Effector CD8-positive, alpha-beta T cell (primary cell): ENCODE data around the gene S100A11.

ENCODE experiments used
- DNase-seq: peaks from one replicate; lab custom pipeline; 2025; lab: John Stamatoyannopoulos, UW

S100A11 gene

DNA sequence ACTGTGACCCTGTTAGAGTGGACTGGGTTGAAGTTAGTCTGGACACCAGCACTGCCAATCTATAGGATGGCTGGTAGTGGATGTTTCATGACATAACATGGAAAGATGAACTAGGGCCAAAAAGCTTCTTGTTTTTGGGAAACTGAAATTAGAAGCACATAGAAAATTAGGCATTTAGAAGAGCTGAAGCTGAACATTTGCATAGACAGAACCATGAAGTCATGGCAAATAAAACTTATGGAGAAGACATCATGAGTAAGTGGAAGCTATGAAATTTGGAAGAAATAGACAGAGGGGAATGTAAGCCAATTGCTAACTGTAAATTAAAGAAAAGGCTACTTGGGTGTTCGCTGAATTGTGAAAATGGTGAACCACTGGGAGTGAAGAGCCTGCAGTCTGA lies 2.7 kb upstream of the S100A11 start:
- DNase-seq, result no peak

DNA sequence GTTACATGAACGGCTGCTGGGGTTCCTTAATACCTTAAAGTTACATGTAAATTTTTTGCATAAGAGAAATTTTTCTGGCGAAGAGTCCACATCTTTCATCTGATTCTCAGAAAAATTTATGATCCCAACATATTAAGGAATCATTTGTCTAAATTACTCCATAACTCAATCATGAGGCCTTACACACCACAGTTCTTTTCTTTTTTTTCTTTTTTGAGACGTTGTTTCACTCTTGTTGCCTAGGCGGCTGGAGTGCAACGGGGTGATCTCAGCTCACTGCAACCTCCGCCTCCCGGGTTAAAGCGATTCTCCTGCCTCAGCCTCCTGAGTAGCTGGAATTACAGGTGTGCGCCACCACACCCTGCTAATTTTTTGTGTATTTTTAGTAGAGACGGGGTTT lies 2.1 kb upstream of the S100A11 start:
- DNase-seq, result no peak

DNA sequence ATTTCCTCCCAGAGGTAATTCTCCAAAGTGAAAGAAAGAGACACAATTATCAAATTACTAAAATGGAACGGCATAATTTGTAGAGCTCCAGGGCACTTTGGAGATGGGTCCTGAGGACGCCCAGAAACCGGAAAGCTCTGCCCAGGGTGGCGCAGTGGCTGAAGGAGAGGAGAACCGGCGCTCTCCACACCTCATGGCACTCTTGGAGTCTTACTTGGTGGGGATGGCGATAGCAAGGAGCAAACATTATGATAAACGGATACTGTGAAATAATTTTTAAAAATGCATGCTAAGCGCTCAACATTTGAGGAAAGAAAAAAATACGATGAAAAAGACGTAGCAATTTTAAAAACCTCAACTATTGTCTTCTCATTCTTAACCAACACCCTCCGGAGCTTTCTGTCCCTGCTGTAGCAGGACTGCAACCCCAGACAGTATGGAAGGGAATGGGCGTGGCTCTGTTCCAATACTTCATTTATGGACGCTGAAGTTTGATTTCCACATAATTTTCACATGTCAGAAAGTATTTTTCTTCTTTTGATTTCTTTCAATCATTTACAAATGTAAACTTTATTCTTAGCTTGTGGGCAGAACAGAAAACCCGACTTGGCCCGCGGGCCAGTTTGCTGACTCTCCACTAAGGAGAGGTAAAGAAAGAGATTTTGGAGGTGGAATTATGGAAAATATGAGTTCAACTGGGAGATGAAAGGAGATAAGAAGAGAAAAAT lies 1.1 kb downstream of the S100A11 start:
- DNase-seq, result no peak

DNA sequence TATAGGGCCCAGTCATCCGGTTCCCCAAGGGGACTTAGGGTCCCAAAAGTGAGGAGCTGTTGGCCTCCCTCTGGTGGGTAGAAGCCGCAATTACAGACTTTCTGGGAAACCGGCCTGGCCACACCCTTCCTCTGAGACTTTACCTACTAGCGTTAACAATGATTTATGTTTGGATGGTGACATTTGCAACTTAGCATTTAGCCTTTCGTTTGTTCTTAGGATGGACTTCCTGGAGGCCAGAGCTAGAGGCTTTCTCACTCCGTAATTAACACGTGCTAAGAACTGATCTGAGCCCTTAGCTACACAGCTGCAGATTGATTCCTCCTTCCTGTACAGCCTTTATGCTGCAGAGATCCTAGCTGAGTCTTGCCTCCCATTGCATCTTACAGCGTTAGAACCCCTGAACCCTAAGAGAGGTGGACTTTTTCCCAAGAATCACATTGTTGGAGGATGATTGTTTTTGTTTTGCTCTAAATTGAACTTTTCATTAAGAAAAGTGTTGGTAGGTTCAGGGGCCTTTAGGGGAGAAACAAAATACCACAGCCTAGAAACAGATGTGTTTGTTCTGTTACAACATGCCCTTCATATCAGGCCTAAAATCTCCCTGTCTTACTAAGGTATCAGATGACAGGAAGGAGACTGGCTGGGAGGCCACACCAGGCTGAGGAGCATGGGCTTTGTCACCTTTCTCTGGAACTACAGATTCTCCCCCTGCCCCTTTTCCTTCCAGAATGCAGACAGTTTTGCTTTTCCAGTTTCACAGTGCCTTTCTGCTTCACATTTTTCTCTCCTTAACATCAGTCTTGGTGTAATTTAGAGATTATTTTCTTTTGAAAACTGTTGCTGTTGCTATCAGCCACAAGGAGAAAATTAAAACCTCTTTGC lies 1.9 kb downstream of the S100A11 start:
- DNase-seq, result peak; percentile 26

DNA sequence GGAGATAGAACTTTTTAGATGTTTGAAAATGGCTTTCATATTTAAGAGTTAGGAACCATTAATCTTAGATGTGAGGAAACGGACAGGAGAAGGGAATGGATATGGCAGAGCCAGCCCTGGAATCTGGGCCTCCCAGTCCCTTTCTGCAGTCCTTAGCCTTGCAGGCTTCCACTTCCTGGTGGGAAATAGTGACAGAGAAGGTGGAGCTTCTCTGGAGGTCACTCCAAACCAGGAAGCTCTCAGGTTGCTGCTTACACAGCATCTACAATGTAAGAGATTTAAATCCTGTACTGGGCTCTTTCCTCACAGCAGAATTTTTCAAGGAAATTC lies 2.5 kb downstream of the S100A11 start:
- DNase-seq, result no peak

DNA sequence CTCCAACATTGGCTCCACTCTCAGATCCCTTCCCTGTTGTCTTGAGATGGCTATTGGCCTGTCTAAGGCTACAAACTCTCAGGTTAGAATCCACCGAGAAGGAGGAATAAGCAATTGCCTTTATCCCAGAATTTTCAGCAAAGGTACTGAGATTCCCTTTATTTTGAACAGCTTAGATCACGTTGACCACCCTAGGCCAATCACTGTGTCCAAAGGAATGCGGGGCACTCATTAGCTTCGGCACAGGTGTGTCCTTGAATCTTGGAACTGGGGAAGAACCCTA lies 6.9 kb downstream of the S100A11 start:
- DNase-seq, result no peak

DNA sequence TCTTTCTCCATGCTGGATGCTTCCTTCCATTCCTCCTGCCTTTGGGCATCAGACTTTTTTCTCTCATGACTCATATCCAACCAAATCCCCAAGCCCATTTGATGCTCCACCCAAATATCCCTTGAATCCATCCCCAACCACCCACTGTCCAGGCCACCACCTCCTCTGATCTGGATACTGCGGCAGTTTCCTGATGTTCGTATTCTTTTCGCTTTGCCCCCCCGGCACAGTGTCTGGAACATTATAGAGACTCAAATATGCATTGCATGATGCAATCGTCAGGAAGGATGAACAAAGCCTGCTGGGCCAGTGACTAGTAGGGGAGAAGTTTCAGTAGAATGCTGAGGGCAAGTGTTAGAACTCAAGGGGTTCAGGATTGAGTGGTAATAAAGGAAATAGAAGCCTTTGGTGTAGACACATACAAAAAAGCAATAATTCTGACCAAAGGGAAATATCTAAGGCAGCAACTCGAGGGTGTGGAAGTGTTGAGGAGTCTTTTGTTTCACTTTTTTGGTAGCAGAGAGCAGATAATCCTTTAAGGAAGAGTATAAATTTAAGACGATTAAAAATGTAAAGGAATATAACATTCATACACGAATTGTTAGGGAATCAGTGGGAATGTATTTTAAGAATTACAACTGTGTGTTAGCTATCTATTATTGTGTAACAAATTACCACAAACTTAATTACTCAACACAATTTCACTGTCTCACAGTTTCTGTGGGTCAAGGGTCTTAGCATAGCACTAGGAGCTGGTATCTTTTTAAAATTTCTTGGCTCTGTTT lies 7.5 kb downstream of the S100A11 start:
- DNase-seq, result no peak

DNA sequence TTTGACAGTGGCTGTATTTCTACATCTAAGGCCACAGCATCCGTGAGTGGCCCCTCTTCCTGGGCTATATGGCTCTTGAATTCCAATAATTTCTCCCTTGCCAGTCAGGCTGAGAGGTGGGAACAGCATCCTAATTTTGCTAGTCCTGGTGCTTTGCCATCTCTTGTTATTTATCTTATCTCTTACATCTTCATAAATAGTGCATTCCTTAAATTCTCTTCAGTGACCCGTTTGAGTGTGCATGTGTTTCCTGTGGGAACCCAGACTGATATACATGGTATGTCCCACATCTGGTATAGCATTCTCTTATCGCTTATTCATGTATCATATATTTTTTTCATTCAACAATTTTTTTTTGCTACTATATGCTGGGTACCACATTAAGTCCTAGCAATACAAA lies 9.9 kb downstream of the S100A11 start:
- no peak for DNase-seq

DNA sequence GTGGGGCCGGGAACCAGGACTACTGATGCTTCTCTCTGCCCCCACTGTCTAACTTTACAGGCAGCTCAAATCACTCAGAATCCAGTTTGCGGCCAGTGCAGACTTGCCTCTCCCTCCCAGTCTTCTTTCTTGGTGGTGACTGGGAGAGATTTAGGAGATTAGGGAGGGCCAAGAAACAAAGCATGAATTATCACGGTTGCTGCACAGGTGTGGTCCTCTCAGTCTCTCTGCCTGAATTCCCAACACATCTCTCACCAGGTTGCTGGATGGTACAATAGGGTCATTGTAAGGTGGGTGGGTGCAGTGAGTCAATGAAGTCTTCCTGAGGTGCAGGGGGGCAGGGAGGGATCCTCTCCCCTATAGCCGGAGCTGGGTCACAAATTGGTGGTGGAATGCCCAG lies 12.6 kb downstream of the S100A11 start:
- DNase-seq, result no peak

DNA sequence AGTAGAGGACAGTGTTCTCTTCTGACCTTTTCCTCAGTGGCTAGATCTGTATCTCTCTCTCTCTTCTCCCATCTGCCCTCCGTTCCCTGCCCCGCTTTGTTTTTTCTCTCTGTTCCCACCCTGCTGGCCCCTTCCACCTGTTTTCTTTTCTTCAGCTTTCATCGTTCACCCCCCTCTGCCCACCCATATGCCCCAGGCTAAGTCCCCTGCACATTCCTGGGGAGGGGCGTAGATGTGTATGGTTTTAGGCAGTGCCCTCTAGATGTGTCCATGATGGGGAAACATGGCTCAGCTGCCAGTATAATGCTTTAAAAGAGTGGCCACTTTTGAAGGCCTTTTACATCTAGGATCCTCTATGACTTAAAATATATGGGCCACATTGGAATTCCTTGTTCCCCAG lies 13.6 kb downstream of the S100A11 start:
- no peak for DNase-seq

DNA sequence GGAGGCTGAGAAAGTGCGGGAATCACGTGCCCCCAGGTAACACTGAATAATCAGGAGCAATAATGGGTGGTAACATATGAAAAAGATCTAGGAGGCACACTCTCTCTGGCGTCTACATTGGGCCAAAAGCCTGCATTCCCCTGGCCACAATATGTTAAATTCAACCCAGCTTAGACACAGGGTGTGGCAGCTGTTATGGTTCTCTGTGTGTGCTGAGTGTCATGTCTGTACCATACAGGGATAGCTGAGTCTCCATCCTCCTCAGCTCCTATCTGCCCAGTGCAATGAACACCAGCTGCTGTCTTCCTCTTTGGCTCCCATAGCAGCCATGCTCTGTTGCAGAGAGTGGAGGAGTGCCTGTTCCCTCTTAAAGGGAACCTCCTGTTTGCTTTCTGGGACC lies 14.3 kb downstream of the S100A11 start:
- no peak for DNase-seq

DNA sequence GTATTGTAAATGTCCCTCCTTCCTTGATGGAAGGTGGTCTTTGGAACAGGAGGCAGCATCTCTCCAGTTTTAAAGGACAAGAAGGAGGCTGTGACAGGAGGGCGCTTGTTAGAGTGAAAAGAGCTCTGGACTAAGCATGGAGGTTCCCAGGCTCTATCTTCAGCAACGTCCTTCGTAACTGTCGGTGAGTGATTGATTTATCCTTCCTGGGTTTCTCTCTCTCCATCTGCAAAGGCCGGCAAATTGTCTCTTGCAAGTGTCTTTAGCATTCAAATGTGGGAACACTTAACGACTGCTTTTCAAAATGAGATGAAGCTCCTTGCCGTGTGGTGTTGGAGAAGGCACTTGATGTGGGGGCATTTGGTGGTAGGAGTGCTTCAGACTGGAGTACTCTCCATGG lies 15.2 kb downstream of the S100A11 start:
- no peak for DNase-seq

DNA sequence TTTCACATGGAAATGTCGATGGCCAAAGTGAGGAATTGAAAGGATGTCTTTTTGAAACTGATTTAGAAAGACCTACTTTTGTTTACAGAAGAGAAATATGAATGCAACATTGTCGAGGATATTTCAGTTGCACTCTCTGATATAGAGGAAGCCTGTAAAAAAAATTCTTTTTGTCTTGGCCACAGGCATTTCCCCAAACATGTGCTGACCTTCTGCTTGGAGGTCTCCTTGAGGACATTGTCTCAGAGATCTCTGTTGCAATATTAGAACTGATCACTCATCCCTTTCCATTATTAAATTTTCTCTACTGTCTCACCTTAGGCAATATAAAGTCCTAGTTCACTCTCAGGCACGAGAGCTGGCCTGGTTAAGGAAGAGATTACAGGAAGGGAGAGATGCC lies 16.0 kb downstream of the S100A11 start:
- no peak for DNase-seq

DNA sequence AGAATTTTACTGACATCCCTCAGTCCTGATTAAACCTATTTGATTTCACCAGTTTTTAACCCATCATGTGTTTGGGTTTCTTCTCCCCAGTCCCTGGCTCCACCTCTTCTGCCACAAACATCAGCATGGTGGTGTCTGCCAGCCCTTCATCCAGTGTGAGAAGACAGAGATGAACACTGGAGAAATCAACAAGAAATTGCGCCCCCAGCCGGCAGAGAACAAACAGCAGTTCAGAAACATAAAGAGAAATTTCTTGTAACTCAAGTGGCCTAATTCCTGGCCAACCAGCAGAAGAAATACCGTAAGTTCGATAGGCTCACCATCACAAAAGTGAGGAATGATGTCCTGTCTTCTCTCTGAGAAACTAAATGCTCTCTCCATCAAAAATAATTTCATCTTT lies 18.3 kb downstream of the S100A11 start:
- no peak for DNase-seq

DNA sequence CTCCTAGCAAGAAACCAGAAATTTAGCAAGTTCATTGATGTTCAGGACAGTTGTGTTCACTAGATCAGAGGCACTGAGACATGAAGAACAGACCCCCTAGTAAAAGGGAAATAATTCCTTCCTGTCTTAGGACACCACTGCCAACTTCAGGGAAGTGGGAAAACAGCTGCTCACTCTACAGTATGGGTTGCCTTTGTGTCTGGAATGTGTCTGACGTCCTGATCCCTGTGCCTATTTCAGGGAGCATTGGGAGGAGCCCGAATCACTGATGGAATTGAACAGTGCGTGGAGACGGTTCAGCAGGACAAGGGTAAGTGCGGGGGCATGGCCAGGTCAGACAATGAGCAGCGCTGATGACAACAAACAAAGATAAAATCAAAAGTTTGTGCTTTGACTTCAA lies 21.0 kb downstream of the S100A11 start:
- no peak for DNase-seq

DNA sequence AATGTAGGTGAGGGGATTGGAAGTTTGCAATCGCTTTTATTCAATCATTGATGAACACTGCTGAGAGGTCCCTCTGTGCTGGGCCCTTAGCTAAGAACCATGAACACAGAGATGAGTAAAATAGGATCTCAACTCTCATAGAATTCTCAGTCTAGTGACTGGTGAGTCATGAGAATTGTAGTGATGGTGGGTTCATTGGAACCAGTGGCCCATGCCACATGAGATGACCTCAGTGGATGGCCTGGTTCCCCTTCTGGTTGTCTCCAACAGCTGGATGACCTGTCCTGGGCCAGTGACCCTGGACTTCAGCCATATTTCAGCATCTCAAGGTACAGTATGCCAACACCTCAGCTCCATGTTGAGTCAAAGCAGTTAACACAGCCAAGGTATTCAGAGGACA lies 21.9 kb downstream of the S100A11 start:
- DNase-seq, result no peak

DNA sequence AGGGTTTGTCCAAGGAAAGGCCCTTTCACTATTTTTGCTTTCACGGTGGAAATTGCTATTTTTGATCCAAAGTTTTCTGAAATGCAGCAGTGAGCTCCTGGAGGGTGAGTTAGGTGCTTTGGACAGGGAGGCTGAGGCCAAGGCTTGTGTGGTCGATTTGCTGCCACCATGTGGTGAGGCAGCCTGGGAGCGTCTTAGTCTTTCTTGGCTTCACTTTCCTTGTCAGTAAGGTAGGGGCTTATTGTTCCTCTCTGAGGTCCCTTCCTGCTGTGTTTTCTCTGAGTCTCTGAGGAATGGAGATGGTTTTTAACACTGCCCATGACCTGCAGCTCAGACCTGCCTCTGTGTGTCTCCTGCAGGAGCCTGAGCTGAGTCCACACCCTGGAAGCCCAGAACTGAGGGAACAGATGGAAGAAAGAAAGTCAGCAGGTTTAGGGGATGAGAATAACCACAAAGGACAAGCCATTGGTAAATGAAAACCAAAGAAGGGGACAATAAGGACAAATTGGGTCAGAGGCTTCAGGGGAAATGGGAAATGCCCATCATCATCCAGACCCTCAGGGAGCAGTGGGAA lies 23.1 kb downstream of the S100A11 start:
- no peak for DNase-seq

DNA sequence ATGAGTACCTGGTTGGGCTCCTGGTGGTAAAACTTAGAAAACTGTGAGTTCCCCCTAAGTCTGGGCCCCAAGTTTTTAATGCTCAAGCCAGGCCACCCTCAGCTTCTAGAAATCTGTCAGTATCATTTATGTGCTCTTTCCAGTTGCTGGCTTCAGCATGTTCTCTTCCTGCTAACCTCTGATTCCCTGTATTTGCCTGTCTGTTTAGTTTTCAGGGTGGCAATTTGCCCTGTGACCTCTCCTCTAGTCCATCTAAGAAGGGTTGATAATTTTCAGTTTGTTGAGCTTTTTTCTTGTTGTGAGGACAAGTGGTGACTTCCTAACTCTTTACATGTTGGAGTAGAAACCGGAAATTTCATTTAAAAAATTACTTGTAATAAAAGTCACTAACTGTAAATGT lies 27.1 kb downstream of the S100A11 start:
- no peak for DNase-seq

DNA sequence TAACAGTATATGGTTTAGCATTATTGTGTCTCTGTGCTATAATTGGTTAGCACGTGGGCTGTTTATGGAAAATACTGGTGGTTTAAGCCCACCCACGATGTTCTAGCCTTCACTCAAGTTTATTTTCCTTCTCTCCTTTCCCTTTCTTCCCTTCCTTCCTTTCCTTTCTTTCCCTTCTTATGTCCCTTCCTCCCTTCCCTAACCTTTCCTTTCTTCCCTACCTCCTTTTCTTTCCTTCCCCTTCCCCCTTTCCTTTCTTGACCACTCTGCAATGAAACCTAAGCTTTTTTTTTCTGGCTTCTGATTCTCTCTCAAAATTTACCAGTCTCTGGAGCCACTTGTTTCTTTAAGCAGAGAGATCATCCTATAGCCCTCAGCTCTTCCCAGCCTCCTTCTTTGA lies 29.8 kb downstream of the S100A11 start:
- DNase-seq, result no peak

DNA sequence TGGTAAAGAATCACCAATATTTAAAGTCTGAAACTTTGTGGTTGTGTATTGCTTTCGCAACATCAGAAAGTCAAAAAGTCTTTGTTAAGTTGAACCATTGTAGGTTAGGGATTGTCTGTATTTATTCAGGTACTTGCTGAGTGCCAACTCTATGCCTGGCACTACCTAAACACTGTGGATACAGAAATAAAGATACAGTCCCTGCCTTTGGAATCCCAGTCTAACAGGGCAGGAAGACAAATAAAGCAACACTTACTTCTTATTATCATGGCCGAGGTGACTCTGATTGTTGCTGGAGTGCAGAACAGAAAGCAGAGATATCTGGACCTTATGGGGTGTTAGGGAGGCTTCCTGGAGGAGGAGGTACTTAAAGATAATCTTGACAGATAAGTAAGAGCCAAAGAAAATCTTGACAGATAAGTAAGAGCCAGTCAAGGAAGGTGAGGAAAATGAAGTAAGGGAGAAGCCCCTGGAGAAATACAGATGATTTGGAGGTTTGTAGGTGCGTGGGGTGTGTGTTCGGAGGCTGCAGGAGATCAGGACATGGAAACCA lies 31.4 kb downstream of the S100A11 start:
- DNase-seq, result no peak

DNA sequence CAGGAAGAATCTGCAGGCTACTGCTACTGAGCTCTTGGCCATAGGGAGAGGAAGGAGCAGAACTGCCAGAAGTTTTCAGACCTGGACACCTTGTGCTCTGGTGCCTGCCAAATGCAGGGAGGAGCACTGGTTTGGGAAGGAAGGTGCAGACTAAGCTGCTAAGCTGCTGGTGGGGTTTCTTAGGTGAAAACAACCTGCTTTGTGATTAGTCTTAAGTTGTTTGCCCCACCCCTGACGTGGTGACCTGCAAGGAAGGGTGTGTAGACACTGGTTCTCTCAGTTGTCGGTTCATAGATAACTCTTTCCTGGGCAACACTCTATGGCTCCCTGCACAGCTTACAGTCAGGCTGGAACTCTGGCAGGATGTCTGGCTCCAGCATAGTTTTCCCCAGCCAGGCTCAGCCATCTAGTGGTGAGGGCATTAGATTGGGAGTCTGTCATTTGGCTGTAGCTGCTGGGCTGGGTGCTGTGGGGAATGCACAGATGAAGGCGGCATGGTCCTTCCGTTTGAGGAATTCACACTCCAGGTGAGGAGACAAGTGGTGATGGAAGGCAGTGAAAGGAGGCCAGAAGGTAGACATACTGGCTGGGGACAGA lies 32.9 kb downstream of the S100A11 start:
- DNase-seq, result no peak

DNA sequence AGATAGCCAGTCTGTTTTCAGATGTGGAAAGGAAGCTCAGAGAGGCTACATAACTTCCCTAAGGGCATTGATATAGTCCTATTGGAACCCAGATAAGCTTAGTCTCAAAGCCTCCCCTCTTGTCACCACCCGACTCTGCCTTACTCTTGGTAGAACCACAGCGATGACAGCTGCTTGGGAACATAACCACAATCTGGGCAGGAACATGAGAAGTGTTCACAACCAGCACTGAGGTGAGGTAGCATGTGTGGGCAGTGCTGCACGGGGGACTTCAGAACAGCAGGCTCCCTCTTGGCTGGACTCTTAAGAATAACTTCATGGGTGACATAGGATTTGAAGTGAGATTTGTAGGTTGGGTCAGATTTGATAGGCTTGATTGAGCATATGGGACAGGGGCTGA lies 33.8 kb downstream of the S100A11 start:
- no peak for DNase-seq
